HepG2 (cell line): Measurements from ENCODE around the gene MYL12B. TPM values are rescaled to one million over a fixed set of nuclear protein-coding genes. Genes with fewer than 3 reads are reported as not detected.
A peak's percentile ranks its signal among the peaks of the same experiment; 100 is the strongest.

Experiments
- CBX5 ChIP-seq: sonication (generic); formaldehyde crosslinking; IDR thresholded peaks from 2 replicates; pipeline ENCODE4 v1.4.0; 2020; ENCODE audit warnings: missing genetic modification reagents, borderline replicate concordance
- DDIT3 ChIP-seq: sonication (generic); formaldehyde crosslinking; IDR thresholded peaks from 2 replicates; pipeline ENCODE4 v1.4.0; 2020; ENCODE audit warnings: mild to moderate bottlenecking, missing genetic modification reagents
- GABPA ChIP-seq, 2 experiments: IDR thresholded peaks; 2 replicates each; pipeline ENCODE4 v1.6.1; 2011 to 2016; ENCODE audit warnings: low read depth in 2 of 2, low read length in 1 of 2, missing biosample characterization in 1 of 2, missing genetic modification characterization in 1 of 2
- MTERF4 ChIP-seq: sonication (generic); formaldehyde crosslinking; IDR thresholded peaks from 2 replicates; pipeline ENCODE4 v1.8.0; 2023; ENCODE audit warnings: mild to moderate bottlenecking, missing genetic modification reagents
- POLR2A ChIP-seq, 2 experiments: IDR thresholded peaks; 2 replicates each; pipeline ENCODE4 v1.6.1; 2011; ENCODE audit warnings: low read depth in 2 of 2, low read length in 2 of 2, mild to moderate bottlenecking in 1 of 2, moderate library complexity in 1 of 2; ENCODE audit not compliant: insufficient read depth in 1 of 2
- RBAK ChIP-seq: sonication (generic); formaldehyde crosslinking; IDR thresholded peaks from 2 replicates; pipeline ENCODE4 v1.5.1; 2020; ENCODE audit warnings: mild to moderate bottlenecking, missing genetic modification reagents
- SCMH1 ChIP-seq: sonication (generic); formaldehyde crosslinking; IDR thresholded peaks from 2 replicates; pipeline ENCODE4 v1.9.0; 2021; ENCODE audit warnings: missing genetic modification reagents, mild to moderate bottlenecking, borderline replicate concordance
- SMC3 ChIP-seq: IDR thresholded peaks from 2 replicates; pipeline ENCODE4 v1.6.1; 2011; ENCODE audit warnings: low read length, improper control_type of control experiment
- SPEN ChIP-seq: sonication (generic); formaldehyde crosslinking; IDR thresholded peaks from 2 replicates; pipeline ENCODE4 v1.5.1; 2020; ENCODE audit warnings: low read depth, mild to moderate bottlenecking, missing genetic modification reagents
- TFE3 ChIP-seq: IDR thresholded peaks from 2 replicates; pipeline ENCODE4 v1.6.1; 2016
- ZFP62 ChIP-seq: sonication (generic); formaldehyde crosslinking; IDR thresholded peaks from 2 replicates; pipeline ENCODE4 v1.4.0; 2020; ENCODE audit warnings: missing genetic modification reagents
- ZNF121 ChIP-seq: sonication (generic); formaldehyde crosslinking; IDR thresholded peaks from 2 replicates; pipeline ENCODE4 v1.5.0; 2020; ENCODE audit warnings: mild to moderate bottlenecking, missing genetic modification reagents
- ZNF136 ChIP-seq: sonication (generic); formaldehyde crosslinking; IDR thresholded peaks from 2 replicates; pipeline ENCODE4 v1.8.1; 2022; ENCODE audit warnings: low read depth, mild to moderate bottlenecking, moderate library complexity, missing genetic modification reagents
- ZNF138 ChIP-seq: sonication (generic); formaldehyde crosslinking; IDR thresholded peaks from 2 replicates; pipeline ENCODE4 v1.5.0; 2020; ENCODE audit warnings: mild to moderate bottlenecking, low read depth, missing genetic modification reagents
- ZNF205 ChIP-seq: IDR thresholded peaks from 2 replicates; pipeline ENCODE4 v1.6.1; 2018; ENCODE audit warnings: missing biosample characterization, missing genetic modification reagents
- ZNF567 ChIP-seq: sonication (generic); formaldehyde crosslinking; IDR thresholded peaks from 2 replicates; pipeline ENCODE4 v1.8.1; 2023; ENCODE audit warnings: mild to moderate bottlenecking, missing genetic modification reagents, borderline replicate concordance
- ZNF782 ChIP-seq: sonication (generic); formaldehyde crosslinking; IDR thresholded peaks from 2 replicates; pipeline ENCODE4 v1.4.0; 2020; ENCODE audit warnings: missing genetic modification reagents, mild to moderate bottlenecking, borderline replicate concordance
- polyA plus RNA-seq, 8 experiments: library from polyadenylated mRNA; depleted of rRNA in 3 of 8; stranded (reverse) in 7 of 8; unstranded in 1 of 8; fragments of >200 nt; fragmentation: Illumina TruSeq in 4 of 8; extraction: Trizol in 4 of 8; gene quantifications; 2 replicates each; pipeline versions ENCODE4 v1.2.1 to v1.2.3, GENCODE V29; 2011 to 2016; ENCODE audit warnings: low read depth in 4 of 8, missing spikeins in 1 of 8, mixed read lengths in 1 of 8; ENCODE audit not compliant: insufficient read depth in 1 of 8
- total RNA-seq, 5 experiments: library from RNA; depleted of rRNA; stranded (reverse); fragments of >200 nt; fragmentation: Illumina TruSeq; extraction: Trizol; gene quantifications; 2 replicates each; pipeline ENCODE4 v1.2.3, GENCODE V29; 2016; ENCODE audit warnings: low read depth in 1 of 5
- TF ChIP-seq, protein P1 (sequence below): IDR thresholded peaks from 2 replicates; pipeline ENCODE4 v1.6.1; 2016; ENCODE audit warnings: mild to moderate bottlenecking, missing biosample characterization, missing genetic modification reagents
- TF ChIP-seq, protein P2 (sequence below): sonication (generic); formaldehyde crosslinking; IDR thresholded peaks from 2 replicates; pipeline ENCODE4 v1.5.0; 2020; ENCODE audit warnings: mild to moderate bottlenecking, missing genetic modification reagents, borderline replicate concordance

Gene MYL12B
- total and polyA plus RNA-seq, 2 of the 13 experiments (the other 11 are each of a cell fraction or from before 2014, with no cell fraction given) = 265 to 340 TPM

DNA sequence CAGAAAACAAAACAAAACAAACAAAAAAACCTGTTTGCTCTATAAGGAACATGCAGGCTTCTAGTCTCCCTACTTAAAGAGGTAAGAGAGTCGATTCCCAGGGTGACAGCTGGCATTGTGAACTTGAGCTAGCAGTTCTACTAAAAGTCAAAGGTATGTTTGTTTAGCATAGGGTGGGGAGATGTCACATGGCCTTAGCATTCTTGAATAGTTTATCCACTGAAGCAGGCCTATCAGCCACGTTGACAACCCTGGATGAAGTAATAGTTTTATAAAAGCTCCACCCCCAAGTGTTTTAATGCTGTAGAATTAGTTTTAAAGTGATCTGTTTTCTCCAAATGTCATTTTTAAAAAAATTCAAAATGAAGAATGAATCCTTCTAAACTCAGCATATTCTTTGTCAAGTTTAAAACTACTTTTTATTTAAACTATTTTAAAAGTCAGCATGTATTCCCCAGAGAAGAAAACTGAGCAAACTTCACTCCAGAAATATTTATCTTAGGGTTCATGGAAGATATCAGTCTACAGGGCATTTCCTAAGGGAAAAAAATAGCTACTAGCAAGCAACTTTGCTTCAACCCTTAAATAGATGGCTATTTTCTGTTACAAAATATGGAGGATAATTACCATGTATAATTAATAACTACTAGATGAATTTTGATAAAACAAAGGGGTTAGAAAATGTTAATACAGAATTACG, 43.8 kb upstream of the MYL12B start (continued):
- no peak for TF ChIP-seq SPEN
- TF ChIP-seq SCMH1 (CRISPR knock-in tag) = no peak
- TF ChIP-seq, protein P1, sequence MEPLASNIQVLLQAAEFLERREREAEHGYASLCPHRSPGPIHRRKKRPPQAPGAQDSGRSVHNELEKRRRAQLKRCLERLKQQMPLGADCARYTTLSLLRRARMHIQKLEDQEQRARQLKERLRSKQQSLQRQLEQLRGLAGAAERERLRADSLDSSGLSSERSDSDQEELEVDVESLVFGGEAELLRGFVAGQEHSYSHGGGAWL (CRISPR knock-in tag) = no peak
- TF ChIP-seq GABPA (IDR thresholded peaks at IDR 0.05; ENCODE audit: low read depth, low read length) = no peak
- TF ChIP-seq GABPA (CRISPR knock-in tag; IDR thresholded peaks at IDR 0.05; ENCODE audit: low read depth) = no peak
- TF ChIP-seq ZNF136 (CRISPR knock-in tag) = no peak
- TF ChIP-seq ZNF138 (CRISPR knock-in tag) = no peak
- TF ChIP-seq ZNF782 (CRISPR knock-in tag) = no peak
- TF ChIP-seq ZNF567 (CRISPR knock-in tag) = no peak
- TF ChIP-seq POLR2A (IDR thresholded peaks at IDR 0.05; ENCODE audit: insufficient read depth in 1 of 2, low read depth in 2 of 2, low read length in 2 of 2) = no peak
- no peak for TF ChIP-seq RBAK (CRISPR knock-in tag)
- TF ChIP-seq, protein P2, sequence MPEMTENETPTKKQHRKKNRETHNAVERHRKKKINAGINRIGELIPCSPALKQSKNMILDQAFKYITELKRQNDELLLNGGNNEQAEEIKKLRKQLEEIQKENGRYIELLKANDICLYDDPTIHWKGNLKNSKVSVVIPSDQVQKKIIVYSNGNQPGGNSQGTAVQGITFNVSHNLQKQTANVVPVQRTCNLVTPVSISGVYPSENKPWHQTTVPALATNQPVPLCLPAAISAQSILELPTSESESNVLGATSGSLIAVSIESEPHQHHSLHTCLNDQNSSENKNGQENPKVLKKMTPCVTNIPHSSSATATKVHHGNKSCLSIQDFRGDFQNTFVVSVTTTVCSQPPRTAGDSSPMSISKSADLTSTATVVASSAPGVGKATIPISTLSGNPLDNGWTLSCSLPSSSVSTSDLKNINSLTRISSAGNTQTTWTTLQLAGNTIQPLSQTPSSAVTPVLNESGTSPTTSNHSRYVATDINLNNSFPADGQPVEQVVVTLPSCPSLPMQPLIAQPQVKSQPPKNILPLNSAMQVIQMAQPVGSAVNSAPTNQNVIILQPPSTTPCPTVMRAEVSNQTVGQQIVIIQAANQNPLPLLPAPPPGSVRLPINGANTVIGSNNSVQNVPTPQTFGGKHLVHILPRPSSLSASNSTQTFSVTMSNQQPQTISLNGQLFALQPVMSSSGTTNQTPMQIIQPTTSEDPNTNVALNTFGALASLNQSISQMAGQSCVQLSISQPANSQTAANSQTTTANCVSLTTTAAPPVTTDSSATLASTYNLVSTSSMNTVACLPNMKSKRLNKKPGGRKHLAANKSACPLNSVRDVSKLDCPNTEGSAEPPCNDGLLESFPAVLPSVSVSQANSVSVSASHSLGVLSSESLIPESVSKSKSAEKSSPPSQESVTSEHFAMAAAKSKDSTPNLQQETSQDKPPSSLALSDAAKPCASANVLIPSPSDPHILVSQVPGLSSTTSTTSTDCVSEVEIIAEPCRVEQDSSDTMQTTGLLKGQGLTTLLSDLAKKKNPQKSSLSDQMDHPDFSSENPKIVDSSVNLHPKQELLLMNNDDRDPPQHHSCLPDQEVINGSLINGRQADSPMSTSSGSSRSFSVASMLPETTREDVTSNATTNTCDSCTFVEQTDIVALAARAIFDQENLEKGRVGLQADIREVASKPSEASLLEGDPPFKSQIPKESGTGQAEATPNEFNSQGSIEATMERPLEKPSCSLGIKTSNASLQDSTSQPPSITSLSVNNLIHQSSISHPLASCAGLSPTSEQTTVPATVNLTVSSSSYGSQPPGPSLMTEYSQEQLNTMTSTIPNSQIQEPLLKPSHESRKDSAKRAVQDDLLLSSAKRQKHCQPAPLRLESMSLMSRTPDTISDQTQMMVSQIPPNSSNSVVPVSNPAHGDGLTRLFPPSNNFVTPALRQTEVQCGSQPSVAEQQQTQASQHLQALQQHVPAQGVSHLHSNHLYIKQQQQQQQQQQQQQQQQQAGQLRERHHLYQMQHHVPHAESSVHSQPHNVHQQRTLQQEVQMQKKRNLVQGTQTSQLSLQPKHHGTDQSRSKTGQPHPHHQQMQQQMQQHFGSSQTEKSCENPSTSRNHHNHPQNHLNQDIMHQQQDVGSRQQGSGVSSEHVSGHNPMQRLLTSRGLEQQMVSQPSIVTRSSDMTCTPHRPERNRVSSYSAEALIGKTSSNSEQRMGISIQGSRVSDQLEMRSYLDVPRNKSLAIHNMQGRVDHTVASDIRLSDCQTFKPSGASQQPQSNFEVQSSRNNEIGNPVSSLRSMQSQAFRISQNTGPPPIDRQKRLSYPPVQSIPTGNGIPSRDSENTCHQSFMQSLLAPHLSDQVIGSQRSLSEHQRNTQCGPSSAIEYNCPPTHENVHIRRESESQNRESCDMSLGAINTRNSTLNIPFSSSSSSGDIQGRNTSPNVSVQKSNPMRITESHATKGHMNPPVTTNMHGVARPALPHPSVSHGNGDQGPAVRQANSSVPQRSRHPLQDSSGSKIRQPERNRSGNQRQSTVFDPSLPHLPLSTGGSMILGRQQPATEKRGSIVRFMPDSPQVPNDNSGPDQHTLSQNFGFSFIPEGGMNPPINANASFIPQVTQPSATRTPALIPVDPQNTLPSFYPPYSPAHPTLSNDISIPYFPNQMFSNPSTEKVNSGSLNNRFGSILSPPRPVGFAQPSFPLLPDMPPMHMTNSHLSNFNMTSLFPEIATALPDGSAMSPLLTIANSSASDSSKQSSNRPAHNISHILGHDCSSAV (CRISPR knock-in tag) = no peak
- no peak; the same call in 1 of the 2 replicates for TF ChIP-seq SMC3
- no peak for TF ChIP-seq MTERF4
- no peak for TF ChIP-seq ZNF205 (CRISPR knock-in tag)
- TF ChIP-seq ZFP62 (CRISPR knock-in tag) = no peak
- no peak for TF ChIP-seq ZNF121
- no peak for TF ChIP-seq CBX5 (CRISPR knock-in tag)
- TF ChIP-seq DDIT3 = no peak
- TF ChIP-seq TFE3 (CRISPR knock-in tag) = peak; percentile 95
